A549 treated with DMSO at 1 μM for 4 hours (cell line): ENCODE results near the gene AGRP. TPM values are rescaled to one million over a fixed set of nuclear protein-coding genes. Genes with fewer than 3 reads are reported as not detected.

Experiments
- total RNA-seq: library from RNA; stranded (reverse); fragments of 200-300 nt; extraction: Qiagen RNA extraction; gene quantifications from 5 replicates; pipeline ENCODE4 v1.2.3, GENCODE V29; 2022; ENCODE audit warnings: low read depth

Gene AGRP
- total RNA-seq: not detected in 5 replicates

GRCh38 chr16:67483150-67483549 is at the start of gene AGRP:
Gene AGRP (minus strand): TSS chr16:67483547. CDS start chr16:67483398, 149 bp downstream.

GRCh38 chr16:67528222-67528869 is 45.0 kb upstream of the AGRP start, which contains the start of gene RIPOR1:
Gene RIPOR1 (plus strand): TSS chr16:67528829. CDS start chr16:67538447, 9,618 bp downstream.

GRCh38 chr16:67480833-67481560 is 2.4 kb downstream of the AGRP start, which contains the start of gene ATP6V0D1:
Gene ATP6V0D1 (minus strand): TSS chr16:67481157. CDS start chr16:67481086, 71 bp downstream.

Other genes with a start within 250 kb of the AGRP start
- gene FHOD1, start 236.1 kb downstream of the AGRP start, total RNA-seq: 37.1 to 55.5 TPM (median 49.9 TPM) in 5 replicates
- 1.1 to 1.8 TPM (median 1.7 TPM) in 5 replicates for gene SLC9A5, start 234.6 kb downstream of the AGRP start, total RNA-seq
- gene PLEKHG4, start 204.0 kb downstream of the AGRP start, total RNA-seq: 13.3 to 19.0 TPM (median 18.7 TPM) in 5 replicates
- 0.20 to 0.37 TPM (median 0.28 TPM) in 4 of 5 replicates, not detected in the other for gene KCTD19, start 156.8 kb downstream of the AGRP start, total RNA-seq
- gene LRRC36, start 156.7 kb downstream of the AGRP start, total RNA-seq: 0.23 to 0.48 TPM (median 0.23 TPM) in 3 of 5 replicates, not detected in the others
- 10.2 to 14.4 TPM (median 12.0 TPM) in 5 replicates for gene TPPP3, start 90.0 kb downstream of the AGRP start, total RNA-seq
- gene ZDHHC1, start 67.1 kb downstream of the AGRP start, total RNA-seq: 5.3 to 6.9 TPM (median 6.3 TPM) in 5 replicates
- 0.64 to 2.0 TPM (median 1.7 TPM) in 5 replicates for gene HSD11B2, start 52.4 kb downstream of the AGRP start, total RNA-seq
- gene ATP6V0D1, start 2.4 kb downstream of the AGRP start, total RNA-seq: 104 to 119 TPM (median 107 TPM) in 5 replicates
- gene RIPOR1, start 45.3 kb upstream of the AGRP start, total RNA-seq: 38.6 to 43.8 TPM (median 41.5 TPM) in 5 replicates
- 35.5 to 40.4 TPM (median 38.4 TPM) in 5 replicates for gene CTCF, start 79.0 kb upstream of the AGRP start, total RNA-seq
- gene CARMIL2, start 161.6 kb upstream of the AGRP start, total RNA-seq: 0.49 to 1.8 TPM (median 1.2 TPM) in 5 replicates
- gene ACD, start 176.7 kb upstream of the AGRP start, total RNA-seq: 24.1 to 37.2 TPM (median 32.7 TPM) in 5 replicates
- 1.2 to 2.1 TPM (median 1.8 TPM) in 5 replicates for gene PARD6A, start 177.4 kb upstream of the AGRP start, total RNA-seq
- gene ENKD1, start 183.2 kb upstream of the AGRP start, total RNA-seq: 8.0 to 11.8 TPM (median 10.9 TPM) in 5 replicates
- 0.06 to 0.17 TPM in 2 of 5 replicates, not detected in the others for gene C16orf86, start 183.3 kb upstream of the AGRP start, total RNA-seq
- gene GFOD2, start 235.8 kb upstream of the AGRP start, total RNA-seq: 16.1 to 17.8 TPM (median 17.5 TPM) in 5 replicates